Left forelimb (tissue), 1 donor: ENCODE measurements around the gene MFN1.

Source experiments
- DNase-seq: peaks from one replicate; pipeline ENCODE4 v3.0.0-alpha.2; 2018; ENCODE audit warnings: low spot score

MFN1 gene

DNA sequence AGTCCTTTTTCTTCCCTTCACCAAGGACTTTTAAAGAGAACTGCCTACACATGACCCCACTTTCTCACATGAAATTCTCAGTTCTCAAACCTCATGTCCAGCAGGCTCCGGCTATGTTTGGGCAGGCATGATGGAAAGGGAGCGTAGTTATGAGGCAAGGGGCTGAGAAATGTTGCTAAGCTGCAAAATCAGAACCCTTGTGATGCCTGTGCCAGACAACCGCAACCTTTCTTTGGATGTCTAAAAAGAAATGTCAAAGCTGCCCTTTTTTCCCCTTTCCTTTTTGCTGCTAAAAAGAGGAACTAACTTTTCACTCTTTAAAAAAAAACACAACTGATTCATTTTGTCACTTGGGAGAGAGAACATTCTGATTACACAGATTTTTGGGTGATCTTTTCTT lies 84.5 kb downstream of the MFN1 start:
- no peak for DNase-seq

DNA sequence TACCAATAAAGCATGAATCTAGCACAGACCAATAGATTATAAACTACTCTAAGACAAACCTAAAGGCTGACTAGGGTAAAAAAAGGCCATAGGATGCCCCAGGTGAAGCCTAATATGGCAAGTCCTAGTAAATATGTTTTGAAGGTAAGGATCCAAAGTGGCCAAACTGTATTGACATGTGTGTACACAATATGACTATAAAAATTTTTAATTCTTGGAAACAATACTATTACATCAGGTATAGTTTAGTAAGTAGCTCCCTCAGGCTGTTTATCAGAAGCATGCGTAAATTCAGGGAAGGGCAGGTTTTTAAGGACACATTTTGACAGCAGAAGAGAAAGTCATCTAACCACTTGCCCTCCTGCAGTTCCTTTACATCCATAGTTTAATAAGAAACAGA lies 84.9 kb downstream of the MFN1 start:
- no peak for DNase-seq

GRCh38 chr3:179436517-179436916 lies 89.0 kb downstream of the MFN1 start:
- DNase-seq: no peak

- no peak for DNase-seq
These were observed 91.3 kb downstream of the MFN1 start for GRCh38 chr3:179438841-179439240.
